G401 (cell line): ENCODE measurements around the gene LRGUK. TPM values are rescaled to one million over a fixed set of nuclear protein-coding genes. Genes with fewer than 3 reads are reported as not detected.

Experiments
- DNase-seq: peaks from one replicate; pipeline ENCODE4 v3.0.0-alpha.2; 2015; ENCODE audit warnings: low spot score
- in situ Hi-C: cut with HindIII; loops from 2 replicates; pipeline ENCODE4 v1.10.0; 2016; ENCODE audit warnings: low sequenced_read_pairs, mixed read lengths
- total RNA-seq: library from RNA; depleted of rRNA; stranded (reverse); fragments of >200 nt; shearing (Covaris generic); gene quantifications from 2 replicates; pipeline ENCODE4 v1.2.3, GENCODE V29; 2014

The LRGUK gene
- total RNA-seq, 1 experiment from 2014 or later = not detected

DNA sequence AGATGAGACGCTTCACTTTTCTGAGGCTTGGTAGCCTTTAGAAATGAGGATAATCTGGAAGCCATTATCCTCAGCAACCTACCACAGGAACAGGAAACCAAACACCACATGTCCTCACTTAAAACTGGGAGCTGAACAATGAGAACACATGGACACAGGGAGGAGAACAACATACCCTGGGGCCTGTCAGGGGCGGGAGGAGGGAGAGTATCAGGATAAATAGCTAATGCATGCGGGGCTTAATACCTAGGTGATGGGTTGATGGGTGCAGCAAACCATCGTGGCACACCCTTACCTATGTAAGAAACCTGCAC, 48.9 kb downstream of the LRGUK start:
- no peak for DNase-seq
- in situ Hi-C loops = no loop called here

DNA sequence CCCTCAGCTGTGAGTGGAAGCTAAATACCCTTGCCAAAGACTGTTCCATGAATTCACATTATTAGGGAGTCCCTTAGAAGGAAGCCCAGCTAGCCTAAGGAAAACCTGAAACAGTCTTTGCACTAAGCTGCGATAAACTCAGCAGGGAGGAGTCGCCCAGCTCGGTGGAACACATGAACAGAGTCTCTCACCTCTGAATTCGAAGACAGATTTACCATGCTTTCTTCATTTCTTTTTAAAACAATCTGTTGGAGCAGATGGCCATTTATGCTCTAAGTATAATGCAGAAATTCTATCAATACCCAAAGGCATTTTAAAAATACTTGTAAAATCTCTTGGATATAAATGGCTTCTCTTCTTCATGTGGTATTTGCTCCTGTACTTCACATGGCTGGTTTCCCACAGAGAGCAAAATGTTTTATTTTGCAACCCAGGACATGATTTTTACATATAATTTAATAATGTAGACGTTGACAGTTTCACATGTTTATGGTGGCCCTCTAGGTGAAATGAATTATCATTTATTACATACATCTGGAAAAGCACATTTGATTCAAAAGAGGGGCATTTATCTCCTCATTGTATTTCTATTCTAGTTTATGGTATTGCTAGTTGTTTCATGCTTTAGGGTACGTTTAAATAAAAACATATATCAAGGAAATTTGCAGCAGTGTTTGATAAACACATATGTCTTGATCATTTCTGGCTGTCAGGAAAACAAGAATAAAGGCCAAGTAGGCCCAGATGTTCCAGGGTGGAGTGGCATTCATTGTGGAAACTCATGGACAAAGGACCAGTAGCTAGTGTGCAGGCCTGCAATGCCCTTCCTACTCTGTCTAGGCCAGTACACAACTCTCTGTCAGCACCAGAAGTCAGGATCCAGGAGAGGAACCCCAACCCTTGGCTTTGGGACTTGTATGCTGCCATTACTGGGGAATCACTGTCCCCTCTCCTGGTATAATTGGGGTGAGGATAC, 52.2 kb downstream of the LRGUK start:
- in situ Hi-C loops = no loop called here
- DNase-seq = no peak

DNA sequence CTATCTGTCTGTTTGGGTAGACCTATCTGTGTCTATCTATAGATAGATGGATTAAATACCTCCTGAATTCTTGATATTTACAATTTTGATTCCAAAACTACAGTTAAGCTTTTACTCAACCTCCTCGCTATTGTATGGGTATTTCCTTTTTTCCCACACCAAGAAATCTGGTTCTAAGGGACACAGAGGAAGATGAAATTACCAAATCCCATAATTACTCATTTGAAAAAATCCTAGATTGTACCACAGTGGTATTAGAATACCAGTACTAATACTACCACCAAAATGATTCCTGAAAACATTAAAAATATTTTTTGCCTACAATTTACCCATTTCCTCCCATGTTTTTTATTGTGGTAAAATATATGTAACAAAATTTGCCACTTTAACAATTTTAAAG, 53.2 kb downstream of the LRGUK start:
- in situ Hi-C loops = no loop called here
- no peak for DNase-seq

DNA sequence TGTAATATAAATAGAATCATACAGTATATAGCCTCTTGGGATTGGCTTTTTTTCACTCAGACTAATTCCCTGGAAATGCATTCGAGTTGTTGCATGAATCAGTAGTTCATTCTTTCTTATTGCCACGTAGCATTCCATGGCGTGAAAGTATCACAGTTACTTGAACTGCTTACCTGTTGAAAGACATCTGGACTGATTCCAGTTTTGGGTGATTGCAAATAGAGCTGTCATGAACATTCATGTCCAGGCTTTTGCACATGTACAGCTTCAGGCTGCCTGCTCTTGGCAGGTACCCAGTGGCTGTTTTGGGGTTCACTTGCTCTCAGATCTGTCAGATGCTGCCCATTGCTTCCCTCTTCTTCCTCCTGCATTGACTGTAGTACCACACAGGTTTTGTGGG, 54.9 kb downstream of the LRGUK start:
- in situ Hi-C loops = no loop called here
- no peak for DNase-seq

DNA sequence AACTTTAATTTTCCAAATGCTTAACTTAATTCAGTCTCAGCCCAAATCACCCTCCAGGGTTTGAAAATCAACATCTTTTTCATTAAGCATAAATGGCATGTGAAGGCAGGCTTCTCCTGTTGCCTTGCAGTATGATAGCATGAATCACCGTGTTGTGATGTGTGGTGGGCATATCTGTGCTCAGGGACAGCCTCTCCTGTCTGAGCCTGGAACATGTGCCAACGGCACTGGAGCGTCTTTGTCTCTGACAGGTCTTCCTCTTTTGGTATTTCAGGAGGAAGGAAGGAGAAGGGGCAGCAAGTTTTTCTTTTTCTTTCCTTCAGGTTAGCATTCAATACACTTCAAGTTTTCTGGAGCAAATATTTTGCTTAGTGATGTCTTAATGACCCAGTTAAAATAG, 57.6 kb downstream of the LRGUK start:
- no peak for DNase-seq
- in situ Hi-C loops = no loop called here

DNA sequence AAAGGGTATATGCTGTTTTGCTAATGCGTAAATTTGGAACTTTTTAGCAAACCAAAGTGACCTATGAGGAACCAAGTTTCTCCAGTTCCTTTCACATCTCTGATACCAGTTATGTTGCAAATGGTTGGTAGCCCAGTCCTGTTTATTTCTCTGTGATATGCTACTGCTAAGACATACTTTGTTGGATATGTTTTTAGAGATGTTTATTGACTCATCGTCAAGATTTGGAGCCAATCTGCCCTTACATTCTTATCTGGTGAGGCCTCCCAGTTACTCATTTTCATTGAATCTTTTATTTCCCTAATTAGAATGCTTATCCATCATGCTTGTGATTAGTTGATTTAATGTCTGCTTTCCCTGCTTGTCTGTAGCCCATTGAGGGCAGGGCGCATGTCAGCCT, 58.9 kb downstream of the LRGUK start:
- in situ Hi-C loops = no loop called here
- no peak for DNase-seq

DNA sequence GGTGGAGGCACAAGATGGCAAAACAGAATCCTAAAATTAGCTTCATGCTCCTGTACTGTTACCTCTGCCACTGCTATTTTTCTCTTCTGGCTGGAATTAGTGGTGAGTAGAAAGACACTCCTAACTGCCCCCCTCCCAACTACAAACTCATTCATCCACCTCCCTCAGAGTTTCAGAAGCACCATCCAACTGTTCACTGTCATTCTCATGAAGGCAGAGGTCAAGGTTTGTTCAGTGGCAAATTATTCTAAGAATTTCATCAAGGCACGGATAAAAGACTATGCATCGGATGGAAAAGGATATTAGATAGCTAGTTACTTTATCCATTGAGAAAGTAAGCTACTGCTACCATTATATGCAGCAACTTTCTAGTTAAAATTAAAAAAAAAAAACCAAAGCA, 59.7 kb downstream of the LRGUK start:
- in situ Hi-C loops = no loop called here
- DNase-seq = no peak

DNA sequence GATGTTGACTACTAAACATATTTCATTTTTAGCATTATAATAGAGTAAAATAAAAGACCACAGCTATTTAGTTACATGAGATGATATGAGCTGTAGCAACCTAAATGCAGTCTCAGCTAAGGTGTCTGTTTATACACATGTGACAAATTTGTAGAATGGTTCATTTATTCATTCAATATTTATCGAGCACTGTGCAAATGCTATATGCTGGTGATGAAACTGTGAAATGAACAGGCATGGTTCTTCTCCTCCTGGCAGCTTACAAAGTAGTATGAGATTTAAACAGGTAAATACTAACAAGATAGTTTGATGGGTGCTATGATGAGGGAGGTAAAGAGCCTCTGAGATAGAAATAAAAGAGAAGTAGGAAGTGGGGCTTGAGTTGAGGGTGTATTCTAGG, 60.8 kb downstream of the LRGUK start:
- in situ Hi-C loops = no loop called here
- DNase-seq = no peak

DNA sequence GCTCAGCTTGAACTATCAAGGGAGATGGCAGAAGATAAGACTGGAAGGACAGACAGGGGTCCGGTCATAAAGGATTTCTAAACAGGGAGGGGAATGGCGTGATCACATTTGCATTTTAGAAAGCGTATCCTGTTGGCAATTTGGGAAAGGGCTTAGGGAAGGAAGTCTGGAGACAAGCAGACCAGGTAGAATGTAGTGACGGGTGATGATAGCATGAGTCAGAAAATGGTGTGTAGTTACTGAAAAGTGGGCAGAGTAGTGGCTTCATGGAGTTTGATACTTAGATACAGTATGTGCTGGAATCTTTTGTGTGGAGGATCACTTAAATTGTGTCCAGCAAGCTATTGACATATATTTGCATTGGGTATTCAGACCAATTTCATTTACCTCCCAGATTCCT, 61.2 kb downstream of the LRGUK start:
- in situ Hi-C loops = no loop called here
- no peak for DNase-seq

DNA sequence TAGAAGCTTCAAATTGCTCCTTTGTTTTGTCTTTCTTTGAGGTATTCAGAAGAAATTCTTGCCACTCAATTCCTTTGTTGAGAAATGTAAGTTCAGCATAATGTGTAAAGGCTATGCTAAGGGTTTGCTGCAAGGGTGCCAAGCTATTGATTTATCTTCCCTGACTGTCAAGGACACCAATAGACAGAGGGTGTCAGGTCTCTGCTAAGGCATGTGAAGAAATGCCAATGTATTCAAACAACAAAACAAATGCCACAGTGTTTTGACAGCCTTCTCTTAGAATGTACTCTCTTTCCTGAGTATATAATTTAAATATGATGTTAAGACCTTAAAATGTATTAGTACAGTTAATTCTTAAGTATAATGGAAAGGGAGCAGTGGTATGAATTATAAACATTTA, 62.4 kb downstream of the LRGUK start:
- in situ Hi-C loops = no loop called here
- no peak for DNase-seq

DNA sequence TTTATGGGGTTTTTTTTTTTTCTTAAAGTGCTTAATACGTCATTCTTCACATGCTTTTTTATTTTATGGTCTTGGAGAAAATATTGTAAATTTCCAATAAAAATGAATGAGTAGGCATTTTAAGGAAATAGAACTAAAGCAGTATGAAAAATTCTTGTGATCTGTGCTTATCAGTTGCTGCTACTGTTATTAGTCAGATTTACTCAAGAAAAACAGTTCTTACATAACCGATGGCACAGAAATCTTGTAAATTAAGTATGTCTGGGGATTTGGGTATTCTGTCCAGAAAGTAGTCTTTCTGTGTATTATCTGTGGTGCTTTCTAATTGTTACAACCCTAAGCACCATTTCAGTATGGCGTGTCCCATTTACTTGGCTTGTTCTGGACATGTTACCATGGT, 64.7 kb downstream of the LRGUK start:
- in situ Hi-C loops = no loop called here

DNA sequence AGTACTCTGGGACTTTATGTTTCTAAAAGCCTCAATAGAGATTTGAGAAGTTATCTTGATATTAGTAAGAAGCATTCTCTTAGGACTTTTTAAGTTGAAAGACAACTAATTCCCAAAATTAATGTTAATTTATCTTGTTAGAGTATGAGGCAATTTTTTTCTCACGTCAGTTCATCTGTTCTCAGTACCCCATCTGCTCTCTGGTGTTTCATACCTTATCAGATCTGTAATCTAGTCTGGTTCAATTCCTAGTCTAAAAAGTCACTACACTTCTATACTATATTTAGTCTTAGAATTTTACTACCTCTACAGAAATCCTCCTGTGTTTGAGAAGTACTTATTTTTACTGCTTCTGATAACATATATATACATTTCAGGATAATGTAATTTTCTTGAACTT, 66.1 kb downstream of the LRGUK start:
- DNase-seq = no peak
- in situ Hi-C loops = no loop called here

More for the DNA sequence above, 64.7 kb downstream of the LRGUK start:
- DNase-seq = no peak

DNA sequence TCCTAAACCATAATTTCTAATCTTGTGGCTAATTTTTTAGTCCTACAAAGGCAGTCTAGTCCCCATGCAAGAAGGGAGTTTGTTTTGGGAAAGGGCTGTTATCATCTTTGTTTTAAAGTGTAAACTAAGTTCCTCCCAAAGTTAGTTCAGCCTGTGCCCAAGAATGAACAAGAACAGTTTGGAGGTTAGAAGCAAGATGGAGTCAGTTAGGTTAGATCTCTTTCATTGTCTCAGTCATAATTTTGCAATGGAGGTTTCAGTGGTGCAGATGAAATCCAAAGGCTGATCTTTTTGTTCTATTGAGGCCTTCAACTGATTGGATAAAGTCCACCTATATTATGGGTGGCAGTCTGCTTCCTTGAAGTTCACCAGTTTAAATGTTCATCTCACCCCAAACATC, 68.1 kb downstream of the LRGUK start:
- in situ Hi-C loops = no loop called here
- no peak for DNase-seq

DNA sequence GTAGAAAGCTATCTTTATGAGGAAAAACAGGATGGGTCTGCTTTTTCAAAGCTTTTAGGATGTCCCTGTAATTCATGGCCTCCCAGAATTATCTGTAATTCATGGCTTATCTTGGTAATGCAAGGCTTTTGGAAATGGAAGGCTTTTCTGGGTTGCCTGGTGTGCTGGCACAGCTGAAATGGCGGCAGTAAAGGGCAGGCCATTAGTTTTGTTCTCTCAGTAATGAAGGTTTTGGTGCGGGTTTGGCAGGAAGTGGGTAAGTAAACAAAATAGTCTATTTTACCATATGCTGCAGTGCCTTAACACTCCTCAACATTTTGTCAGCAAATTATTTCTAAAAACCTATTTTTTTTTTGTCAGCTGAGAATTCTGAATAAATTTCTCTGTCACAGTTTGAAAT, 69.3 kb downstream of the LRGUK start:
- in situ Hi-C loops = no loop called here
- DNase-seq = no peak

DNA sequence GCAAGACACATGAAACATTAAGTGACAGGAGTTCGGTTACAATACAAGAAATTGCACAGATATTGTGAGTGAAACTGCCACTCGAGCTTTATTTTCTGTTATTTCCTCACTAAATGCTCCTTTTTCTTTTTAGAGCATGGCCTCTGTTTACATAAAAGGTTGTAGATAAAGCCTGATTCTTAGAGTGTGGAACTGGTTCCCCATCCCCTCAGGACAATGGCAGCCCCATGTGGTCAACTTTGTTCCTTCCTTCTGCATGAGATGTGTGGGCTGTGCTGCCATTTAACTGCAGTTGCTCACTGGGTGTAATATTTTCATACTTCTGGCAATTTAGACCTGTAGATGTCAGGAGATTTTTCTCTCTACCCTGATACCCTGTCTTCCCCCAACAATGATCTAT, 70.2 kb downstream of the LRGUK start:
- in situ Hi-C loops = no loop called here
- no peak for DNase-seq

DNA sequence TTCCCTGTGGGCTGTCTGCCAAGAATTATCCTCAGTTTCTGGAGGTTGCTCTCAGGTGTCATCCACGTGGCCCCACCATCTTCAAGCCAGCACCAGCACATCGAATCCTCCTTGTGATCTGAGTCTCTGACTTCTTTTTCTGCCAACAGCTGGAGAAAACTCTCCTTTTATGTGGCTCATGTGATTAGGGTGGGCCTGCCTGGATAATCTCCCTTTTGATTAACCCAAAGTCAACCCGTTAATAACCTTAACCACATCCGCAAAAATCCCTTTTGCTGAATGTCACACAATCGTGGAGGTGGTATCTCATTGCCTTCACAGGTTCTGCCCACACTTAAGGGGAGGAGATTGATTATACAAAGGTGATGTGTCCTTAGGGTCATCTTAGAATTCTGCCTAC, 73.8 kb downstream of the LRGUK start:
- DNase-seq = no peak
- in situ Hi-C loops = no loop called here

DNA sequence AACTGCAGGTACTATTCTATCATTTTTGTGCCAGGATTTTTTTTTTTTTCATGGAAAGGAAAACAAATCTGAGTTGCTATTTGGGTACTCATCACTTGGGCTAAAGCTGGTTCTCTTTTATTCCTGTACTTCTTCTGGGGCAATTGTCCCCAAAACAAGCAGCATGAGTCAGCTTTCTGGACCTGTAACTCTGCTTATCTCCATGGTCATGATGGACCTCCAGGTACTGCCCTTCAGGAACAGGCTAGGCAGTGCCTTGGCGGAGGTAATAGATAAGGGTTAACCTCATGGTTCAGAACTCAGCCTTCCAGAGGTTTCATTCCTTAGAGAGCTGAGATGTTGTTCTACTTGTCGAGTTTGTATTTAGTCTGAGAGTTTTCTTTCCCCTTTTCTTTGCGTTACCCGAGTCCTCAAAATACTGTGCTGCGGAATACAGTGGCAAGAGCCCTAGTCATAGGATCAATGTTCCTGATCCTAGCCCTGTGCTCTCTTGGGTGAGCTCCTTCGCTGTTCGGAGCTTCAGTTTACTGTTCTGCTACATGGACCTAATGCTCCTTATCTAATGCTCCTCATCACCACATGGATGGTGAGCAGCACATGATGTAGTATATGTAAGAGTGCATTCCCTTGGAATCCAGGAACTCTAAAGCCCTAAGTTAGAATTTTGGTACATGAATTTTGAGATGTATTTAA, 74.6 kb downstream of the LRGUK start:
- DNase-seq = no peak
- in situ Hi-C loops = no loop called here

DNA sequence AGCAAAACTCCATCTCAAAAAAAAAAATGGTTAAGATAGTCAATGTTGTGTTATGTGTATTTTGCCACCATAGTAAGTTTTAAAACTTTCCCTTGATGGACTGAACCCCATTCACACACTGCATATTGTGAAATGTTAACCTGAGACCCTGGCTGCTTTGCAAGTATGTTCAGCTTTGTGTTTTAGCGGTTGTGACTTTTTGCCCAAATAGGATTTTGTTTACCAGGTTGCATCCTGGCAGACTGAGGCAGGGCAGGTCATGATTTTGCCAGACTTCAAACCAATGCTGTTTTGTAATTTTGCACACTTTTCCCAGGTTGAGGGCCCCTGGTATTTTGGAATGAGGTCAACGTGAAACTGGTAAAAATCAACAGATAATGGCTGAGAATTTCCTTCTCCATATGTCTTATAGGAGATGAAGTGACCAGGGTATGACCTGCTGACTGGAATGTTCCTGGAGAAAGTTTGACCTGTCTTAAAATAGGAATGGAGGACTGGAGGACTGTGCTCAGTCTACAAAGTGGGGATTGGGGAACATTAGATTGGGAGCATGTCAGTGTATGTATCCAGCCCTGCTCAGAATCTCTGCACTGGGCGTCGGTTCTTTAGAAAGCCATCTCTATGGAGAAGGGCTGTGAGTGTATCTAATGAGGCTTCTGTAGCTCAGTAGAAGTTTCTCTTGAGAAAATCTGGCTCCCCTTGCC, 76.2 kb downstream of the LRGUK start:
- DNase-seq = no peak
- in situ Hi-C loops = no loop called here

DNA sequence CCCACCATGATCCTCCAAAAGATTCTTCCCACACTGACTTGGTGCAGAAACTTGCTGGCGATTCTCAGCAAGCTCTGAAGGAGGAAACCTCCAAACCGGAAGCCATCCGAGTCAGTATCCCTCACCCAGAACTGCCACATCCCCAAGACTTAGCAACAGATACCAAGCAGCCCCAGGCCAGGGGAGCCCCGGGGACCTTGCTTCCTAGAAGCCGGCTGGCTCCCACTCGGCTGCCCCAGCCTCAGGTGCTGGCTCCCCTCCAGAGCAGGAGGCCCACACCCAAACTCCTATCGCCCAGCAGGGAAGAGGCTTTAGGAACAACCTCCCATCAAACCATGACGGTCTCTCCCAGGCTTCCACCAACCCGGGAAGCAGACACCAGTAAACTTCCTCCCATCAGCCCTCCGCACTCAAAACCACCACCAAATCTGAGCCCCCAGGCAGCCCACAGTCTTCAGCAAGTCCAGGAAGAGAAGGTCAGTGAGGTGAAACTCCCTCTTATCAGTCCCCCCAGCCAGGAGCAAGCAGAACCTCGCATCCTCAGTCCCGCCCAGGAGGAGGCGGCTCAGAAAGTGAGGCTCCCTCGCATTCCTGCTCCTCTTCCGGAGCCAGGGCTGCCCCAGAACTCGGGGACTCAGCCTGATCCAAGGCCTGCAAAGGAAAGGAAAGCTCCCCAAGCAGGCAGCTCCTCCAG, 82.3 kb downstream of the LRGUK start:
- in situ Hi-C loops = no loop called here
- DNase-seq = no peak

DNA sequence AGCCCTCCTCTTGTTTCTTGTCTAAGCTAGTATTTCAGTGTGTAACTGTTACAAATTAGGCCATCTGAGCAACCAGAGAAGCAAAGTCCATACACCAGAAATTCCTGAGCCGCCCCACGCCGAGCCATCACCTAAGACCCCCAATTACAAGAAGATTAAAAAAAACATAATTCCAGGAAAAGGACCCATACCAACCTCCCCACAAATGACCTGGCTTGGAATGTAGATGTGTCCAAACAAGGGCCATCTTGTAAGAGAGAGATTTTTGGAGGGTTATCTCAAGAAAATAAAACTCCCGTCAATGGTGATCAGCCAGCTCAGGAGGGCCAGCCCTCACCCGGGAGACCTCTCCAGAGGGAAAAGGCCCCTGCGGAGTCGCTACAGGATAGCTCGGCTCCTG, 83.1 kb downstream of the LRGUK start:
- DNase-seq = no peak
- in situ Hi-C loops = no loop called here
